ENCODE data around the gene WDR33.
"Not testable (repeated sequence)": the region's sequence is repeated elsewhere in the genome, so short reads cannot be mapped to it uniquely, and the experiment has no call there.

The WDR33 gene

DNA sequence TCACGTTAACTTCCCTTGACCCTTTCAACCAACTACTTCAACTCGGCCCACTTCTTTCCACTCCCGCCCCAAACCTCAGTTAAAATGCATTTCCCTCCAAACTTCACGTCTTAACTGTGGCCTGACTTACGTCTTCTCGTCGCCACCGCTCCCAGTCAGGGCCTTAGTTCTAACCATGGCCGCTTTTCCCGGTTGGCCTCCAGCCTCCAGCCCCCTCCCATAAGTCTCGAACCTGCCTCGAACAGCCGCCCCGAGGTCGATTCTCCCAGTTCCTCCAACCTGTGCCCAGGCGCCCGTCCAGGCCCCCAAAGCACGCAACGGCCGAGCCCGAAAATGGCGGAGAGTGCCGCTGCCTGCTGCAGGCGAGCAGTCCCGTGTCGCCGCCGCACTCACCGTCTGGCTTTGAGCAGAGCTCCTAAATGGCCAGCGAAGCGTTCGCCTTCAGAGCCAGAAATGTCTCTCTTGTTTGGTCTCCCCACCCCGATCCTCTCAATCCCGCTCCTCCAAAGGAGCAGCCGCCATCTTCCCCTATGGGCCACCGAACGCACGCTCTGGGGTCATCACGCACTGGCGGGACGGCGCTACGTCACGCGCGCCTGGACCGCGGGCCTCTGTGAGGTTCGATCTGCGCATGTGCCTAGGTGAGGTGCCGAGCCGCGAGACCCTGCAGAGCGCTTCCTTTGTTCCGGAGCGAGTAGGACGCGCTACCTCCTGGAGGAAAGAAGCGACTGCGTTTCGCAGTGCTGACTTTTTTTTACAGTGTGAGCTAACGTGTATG is at the start of gene WDR33:
Gene WDR33 (minus strand): TSS at position 553 of the 778 bp plus-strand sequence. CDS start 40,190 bp downstream, outside the sequence.
- peak; percentile 92 for DNase-seq

DNA sequence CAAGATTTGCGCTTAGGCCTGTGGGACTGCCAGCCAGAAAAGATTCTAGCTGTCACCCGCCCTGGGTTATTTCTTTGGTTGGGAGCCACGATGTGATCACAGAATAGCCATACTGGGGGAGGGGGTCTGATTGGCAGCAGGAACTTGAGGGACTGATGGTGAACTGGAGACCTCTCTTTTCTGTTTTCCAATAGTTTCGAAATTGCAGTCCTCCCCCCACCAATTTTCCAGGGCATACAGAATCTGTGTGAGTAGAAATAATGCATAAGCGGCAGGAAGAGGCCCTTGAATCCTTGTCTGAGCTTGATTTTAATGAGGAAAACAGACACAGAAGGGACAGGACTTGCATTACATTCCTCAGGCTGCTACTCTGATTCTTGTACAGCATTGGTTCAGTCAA is 49.2 kb upstream of the WDR33 start:
- DNase-seq: no peak

GRCh38 chr2:127859712-127860085 is 48.7 kb upstream of the WDR33 start:
- DNase-seq: peak; percentile 45

DNA sequence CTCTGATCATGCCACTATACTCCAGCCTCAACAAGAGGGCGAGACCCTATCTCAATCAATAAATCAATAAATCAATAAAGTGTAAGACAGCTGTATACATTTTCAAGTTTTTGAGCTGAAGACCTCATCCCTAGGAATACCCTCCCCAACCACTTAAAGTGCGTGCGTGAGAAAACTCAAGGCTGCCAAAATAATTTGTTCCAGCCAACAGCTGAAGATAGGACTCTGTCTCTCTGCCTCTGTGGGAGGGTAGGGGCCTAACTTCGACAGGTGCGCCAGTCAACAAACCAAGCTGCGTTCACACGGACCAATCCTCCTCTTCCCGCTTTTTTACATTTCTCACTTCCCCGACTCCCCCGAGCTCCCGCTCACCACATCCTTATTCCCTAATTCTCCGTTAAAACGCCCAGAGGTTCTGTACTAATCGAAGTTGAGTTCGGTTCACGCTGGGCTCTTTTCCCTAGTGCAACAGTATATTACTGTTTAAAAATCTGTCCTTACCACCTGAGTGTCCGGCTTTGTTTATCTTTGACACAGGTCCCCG is 46.4 kb upstream of the WDR33 start:
- DNase-seq: peak; percentile 38

DNA sequence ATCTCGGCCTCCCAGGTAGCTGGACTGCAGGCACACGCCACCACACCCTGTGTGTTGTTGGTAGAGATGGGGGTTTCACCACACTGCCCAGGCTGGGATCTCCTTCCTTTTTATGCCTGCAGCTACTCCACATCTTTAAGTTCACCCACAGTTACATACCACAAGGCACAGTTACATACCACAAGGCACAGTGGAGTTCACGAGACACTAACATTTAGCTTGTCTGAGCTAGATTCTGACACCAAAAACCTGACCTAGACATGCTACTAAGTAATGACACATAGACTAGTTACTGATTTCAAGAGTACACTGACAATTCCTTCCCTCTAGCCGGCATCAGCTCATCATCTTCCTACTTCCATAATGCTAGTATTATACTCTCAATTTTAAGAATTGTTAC is 42.7 kb upstream of the WDR33 start:
- no peak for DNase-seq

DNA sequence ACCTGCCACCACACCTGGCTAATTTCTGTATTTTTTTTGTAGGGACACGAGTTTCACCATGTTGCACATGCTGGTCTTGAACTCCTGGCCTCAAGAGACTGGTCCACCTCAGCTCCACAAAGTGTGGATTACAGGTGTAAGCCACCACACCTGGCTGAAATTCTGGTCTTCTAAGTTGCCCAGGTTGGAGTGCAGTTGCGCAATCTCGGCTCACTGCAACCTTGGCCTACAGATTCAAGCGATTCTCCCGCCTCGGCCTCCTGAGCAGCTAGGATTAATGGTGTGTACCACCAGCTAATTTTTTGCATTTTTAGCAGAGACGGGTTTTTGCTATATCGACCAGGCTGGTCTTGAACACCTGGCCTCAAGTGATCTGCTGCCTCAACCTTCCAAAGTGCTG is 41.4 kb upstream of the WDR33 start:
- DNase-seq: no peak

DNA sequence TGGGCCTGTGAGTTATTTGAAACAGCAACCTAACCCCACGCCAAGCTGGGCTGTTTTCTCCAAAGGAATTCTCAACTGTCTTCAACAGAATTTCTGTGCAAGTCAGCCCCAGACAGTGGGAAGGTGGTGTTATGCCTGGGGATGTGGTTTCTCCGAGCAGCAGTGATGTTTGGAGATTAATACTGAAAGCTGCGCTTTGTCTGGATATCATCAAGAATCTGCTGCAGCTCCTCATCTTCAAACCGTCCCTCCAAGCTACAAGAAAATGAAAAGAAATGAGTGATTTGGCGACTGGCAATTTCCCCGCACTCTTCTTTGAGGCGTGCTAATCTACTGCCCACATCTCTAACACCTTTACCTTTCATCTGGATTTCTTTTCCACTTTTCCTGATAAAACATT is 37.0 kb upstream of the WDR33 start:
- DNase-seq: no peak

GRCh38 chr2:127844973-127845372 is 34.0 kb upstream of the WDR33 start:
- no peak for DNase-seq

DNA sequence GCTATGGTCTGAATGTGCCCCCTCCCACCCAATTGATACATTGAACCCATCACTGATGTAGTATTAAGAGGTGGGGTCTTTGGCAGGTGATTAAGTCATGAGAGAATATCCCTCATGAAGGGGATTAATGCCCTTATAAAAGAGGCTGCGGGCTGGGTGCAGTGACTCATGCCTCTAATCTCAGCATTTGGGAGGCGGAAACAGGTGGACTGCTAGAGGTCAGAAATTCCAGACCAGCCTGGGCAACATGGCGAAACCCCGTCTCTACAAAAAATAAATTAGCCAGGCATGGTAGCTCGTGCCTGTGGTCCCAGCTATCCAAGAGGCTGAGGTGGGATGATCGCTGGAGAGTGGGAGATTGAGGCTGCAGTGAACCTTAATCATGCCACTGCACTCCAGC is 32.7 kb upstream of the WDR33 start:
- no peak for DNase-seq

DNA sequence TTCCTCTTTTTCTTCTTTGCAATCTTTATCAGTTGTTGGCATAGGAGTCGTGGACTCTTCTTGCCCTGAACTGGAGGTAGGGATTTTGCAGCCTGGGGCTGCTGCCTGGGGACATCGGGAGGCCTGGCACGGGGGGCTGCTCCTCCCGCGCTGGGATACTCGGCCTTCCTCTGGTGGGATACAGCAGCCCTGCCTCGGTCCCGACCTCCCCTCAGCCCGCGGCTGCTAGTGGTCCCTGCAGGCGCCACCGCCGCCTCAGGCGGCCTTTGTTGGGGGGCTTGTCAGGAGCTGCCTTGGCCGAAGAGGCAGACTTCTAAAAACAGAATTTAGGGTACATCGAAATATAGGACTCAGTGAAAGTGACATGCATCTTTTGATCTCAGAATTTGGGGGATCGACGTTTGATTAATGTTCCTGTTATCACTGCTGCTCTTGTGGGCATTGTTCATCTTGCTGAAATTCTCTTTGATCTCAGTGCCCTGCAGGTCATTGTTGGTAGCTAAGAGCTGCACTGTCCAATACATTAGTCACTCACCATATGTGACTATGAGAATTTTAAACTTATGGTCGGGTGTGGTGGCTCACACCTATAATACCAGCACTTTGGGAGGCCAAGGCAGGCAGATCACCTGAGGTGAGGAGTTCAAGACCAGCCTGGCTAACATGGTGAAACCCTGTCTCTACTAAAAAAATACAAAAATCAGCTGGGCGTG is 30.7 kb upstream of the WDR33 start:
- DNase-seq: no peak

GRCh38 chr2:127840893-127841292 is 29.9 kb upstream of the WDR33 start:
- DNase-seq: no peak

DNA sequence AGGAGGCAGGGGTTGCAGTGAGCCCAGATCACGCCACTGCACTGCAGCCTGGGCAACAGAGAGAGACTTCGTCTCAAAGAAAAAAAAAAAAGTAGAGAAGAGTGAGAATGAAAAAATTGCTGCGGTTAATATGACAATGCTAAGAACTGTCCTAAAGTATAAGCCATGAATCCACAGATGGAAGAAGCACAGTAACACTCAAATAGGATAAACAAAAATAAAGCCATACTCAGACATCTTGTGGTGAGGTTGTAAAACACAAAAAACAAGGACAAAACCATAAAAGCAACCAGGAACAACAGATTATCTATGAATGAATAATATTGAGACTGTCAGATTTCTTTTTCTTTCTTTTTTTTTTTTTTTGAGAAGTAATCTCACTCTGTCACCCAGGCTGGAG is 24.0 kb upstream of the WDR33 start:
- DNase-seq: no peak

DNA sequence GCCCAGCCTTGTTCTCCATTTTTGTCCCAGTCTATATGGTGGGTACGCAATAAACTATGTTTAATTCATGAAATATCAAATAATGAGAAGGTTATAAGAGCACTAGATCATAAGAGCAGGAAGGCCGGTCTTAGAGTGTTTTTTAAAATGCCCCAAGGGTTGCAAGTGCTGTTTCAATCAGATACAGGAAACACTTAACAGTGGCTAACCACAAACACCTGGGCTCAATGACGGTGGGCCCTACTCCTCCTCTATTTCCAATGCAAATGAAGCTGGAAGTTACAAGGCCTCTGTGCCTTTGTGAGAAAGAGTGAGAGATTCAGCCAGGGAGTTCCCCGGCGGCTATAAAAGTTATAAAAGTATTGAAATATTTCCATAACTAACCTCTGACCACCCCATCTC is 18.9 kb upstream of the WDR33 start:
- no peak for DNase-seq

GRCh38 chr2:127826708-127827107 is 15.7 kb upstream of the WDR33 start:
- DNase-seq: not testable (repeated sequence)

DNA sequence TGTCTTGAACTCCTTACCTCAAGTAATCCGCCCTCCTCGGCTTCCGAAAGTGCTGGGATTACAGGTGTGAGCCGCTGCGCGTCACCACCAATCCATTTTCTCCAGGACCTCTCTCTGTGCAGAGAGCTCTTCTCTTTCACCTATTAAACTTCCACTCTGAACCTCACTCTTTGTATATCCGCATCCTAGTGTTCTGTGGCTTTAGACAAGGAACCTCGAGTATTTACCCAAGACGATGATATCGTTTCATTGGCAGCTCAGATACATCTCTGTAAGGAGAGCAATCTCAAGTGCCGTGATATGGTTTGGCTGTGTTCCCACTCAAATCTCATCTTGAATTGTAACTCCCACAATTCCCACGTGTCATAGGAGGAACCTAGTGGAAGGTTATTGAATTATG is 15.1 kb upstream of the WDR33 start:
- DNase-seq: no peak

- DNase-seq: no peak
Measured at GRCh38 chr2:127820080-127820668, 9.2 kb upstream of the WDR33 start.

- no peak for DNase-seq
Measured at GRCh38 chr2:127818794-127819425, 7.9 kb upstream of the WDR33 start.

GRCh38 chr2:127818241-127818640 is 7.3 kb upstream of the WDR33 start:
- no peak for DNase-seq

DNA sequence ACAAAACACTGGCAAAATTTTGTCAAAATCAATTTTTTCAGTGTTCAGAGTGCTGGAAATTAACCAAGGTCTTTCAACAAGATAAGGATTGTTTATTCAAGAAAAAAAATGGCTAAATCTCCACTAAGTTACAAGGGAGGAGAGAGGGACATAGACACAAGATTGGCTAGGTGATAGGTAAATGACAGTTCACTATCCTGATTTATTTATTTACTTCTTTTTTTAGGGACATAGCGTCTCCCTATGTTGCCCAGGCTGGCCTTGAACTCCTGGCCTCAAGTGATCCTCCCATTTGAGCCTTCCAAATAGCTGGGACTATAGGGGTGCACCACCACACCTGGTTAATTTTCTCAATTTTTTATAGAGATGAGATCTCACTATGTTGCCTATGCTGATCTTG is 3.7 kb upstream of the WDR33 start:
- no peak for DNase-seq

- DNase-seq: not testable (repeated sequence)
Measured at GRCh38 chr2:127812441-127812840, 1.5 kb upstream of the WDR33 start.

DNA sequence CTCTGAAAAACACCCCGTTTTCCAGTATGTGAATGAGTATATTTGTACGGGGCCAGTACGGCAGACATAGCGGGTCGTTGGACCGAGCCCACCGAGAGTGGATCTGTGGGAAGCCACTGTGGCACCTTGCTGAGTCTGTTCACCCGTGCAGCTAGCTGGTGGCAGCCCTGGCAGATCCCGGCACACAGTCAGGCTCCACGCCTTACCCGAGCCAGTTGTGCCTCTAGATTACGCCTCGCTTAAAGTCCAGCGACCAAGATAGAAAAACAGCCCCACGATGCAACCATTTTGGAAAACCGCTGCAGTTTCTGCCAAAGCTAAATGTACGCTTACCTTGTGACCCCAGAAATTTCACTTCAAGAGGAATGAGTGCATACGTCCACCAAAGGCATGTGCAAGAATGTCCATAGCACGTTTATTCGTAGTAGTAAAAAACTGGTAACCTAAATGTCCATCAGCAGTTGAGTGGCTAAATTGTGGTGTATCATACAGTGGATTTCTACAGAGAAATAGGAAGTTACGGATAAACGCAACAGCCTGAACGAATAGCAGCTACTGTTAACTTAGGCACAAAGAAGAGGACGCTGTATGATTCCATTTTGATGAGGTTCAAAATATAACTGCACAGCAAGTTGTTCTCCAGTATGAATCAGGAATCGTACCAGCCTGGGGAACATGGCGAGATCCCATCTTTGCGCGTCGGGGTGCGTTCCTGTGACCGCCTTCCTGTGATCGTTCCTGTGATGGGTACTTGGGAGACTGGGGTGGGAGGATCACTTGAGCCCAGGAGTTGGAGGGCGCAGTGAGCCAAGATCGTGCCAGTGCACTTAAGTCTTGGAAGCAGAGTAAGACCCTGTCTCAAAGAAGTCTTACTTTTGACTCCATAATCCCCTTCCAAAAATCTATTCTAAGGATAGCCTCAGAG is 688 bp upstream of the WDR33 start:
- DNase-seq: no peak

GRCh38 chr2:127810156-127810618 is 784 bp downstream of the WDR33 start:
- no peak for DNase-seq
